Measurements from ENCODE around the gene XYLT2.

DNA sequence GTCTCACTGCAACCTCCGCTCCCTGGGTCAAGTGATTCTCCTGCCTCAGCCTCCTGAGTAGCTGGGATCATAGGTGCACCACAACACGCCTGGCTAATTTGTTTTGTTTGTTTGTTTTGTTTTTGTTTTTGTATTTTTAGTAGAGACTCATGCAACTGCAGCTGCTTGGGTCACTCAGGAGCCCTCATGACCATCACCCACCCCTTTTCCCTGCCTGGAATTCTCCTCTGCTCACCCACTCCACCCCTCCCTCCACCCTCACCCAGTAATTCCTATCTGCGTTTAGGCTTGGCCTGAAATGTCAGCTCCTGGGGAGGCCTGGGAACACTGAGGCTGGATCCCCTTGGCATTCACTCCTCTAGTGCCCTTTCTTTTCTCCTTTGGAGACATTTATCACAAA lies 46.1 kb upstream of the XYLT2 start:
- TF ChIP-seq, protein P1, sequence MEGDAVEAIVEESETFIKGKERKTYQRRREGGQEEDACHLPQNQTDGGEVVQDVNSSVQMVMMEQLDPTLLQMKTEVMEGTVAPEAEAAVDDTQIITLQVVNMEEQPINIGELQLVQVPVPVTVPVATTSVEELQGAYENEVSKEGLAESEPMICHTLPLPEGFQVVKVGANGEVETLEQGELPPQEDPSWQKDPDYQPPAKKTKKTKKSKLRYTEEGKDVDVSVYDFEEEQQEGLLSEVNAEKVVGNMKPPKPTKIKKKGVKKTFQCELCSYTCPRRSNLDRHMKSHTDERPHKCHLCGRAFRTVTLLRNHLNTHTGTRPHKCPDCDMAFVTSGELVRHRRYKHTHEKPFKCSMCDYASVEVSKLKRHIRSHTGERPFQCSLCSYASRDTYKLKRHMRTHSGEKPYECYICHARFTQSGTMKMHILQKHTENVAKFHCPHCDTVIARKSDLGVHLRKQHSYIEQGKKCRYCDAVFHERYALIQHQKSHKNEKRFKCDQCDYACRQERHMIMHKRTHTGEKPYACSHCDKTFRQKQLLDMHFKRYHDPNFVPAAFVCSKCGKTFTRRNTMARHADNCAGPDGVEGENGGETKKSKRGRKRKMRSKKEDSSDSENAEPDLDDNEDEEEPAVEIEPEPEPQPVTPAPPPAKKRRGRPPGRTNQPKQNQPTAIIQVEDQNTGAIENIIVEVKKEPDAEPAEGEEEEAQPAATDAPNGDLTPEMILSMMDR (conservative IDR thresholded peaks at IDR 0.05 in 1 of 2, IDR thresholded peaks at IDR 0.05 in 1 of 2; ENCODE audit: extremely low read depth in 1 of 2, insufficient read depth in 1 of 2, low read depth in 1 of 2, low read length in 2 of 2): no peak
- no peak for TF ChIP-seq EZH2 (IDR thresholded peaks at IDR 0.05; ENCODE audit: borderline replicate concordance, low read length)
